HG03439 (cell line): ENCODE results near the gene STK32C.
"Not testable (repeated sequence)": the region's sequence is repeated elsewhere in the genome, so short reads cannot be mapped to it uniquely, and the experiment has no call there.

ENCODE experiments used
- ATAC-seq: cut with Tn5 transposase; IDR thresholded peaks from one replicate; pipeline ENCODE4 v1.9.1; 2021; ENCODE audit warnings: mild to moderate bottlenecking, moderate library complexity; ENCODE audit not compliant: unreplicated experiment

Gene STK32C

GRCh38 chr10:132319853-132320653, 12.3 kb upstream of the STK32C start:
- peak; percentile 98 for ATAC-seq

- ATAC-seq, result not testable (repeated sequence)
Observed at GRCh38 chr10:132317477-132317876, 9.7 kb upstream of the STK32C start.

GRCh38 chr10:132316133-132316532, 8.4 kb upstream of the STK32C start:
- no peak for ATAC-seq

- ATAC-seq, result not testable (repeated sequence)
Observed at GRCh38 chr10:132314881-132315280, 7.1 kb upstream of the STK32C start.

- ATAC-seq, result no peak
Observed at GRCh38 chr10:132314336-132314735, 6.6 kb upstream of the STK32C start.

GRCh38 chr10:132313865-132314264, 6.1 kb upstream of the STK32C start:
- no peak for ATAC-seq

GRCh38 chr10:132313305-132313704, 5.6 kb upstream of the STK32C start:
- no peak for ATAC-seq

GRCh38 chr10:132311338-132311939, 3.7 kb upstream of the STK32C start:
- ATAC-seq, result no peak

- ATAC-seq, result no peak
Observed at GRCh38 chr10:132310701-132311337, 3.1 kb upstream of the STK32C start.

GRCh38 chr10:132309879-132310591, 2.3 kb upstream of the STK32C start:
- no peak for ATAC-seq

- no peak for ATAC-seq
Observed at GRCh38 chr10:132309471-132309865, 1.7 kb upstream of the STK32C start.

- ATAC-seq, result no peak
Observed at GRCh38 chr10:132308587-132309470, 1.1 kb upstream of the STK32C start.

GRCh38 chr10:132306864-132307751, 642 bp downstream of the STK32C start:
- no peak for ATAC-seq

GRCh38 chr10:132306343-132306685, 1.4 kb downstream of the STK32C start:
- no peak for ATAC-seq

GRCh38 chr10:132305654-132306342, 2.0 kb downstream of the STK32C start:
- ATAC-seq, result no peak

- no peak for ATAC-seq
Observed at GRCh38 chr10:132304756-132305509, 2.8 kb downstream of the STK32C start.

- ATAC-seq, result no peak
Observed at GRCh38 chr10:132303361-132304115, 4.2 kb downstream of the STK32C start.
